Measurements from ENCODE around the gene SLC45A2.

GRCh38 chr5:33958176-33958575 lies 26.3 kb downstream of the SLC45A2 start:
- no peak for TF ChIP-seq CTCF (IDR thresholded peaks at IDR 0.05)
- no peak for TF ChIP-seq POLR2AphosphoS5 (IDR thresholded peaks at IDR 0.05; ENCODE audit: low read depth, low read length)

Data from Panc1 (cell line).